Right lobe of liver (tissue), 4 donors: ENCODE data around the gene ABI3.

Experiments used
- POLR2A ChIP-seq: fragments of 450-650 bp; IDR thresholded peaks from one replicate; pipeline ENCODE4 v1.6.1; 2017; ENCODE audit warnings: antibody characterized with exemption, mild to moderate bottlenecking
- TF ChIP-seq, protein P1 (sequence below), 4 donors: fragments of 200-600 bp in 3 of 4; fragments of 450-650 bp in 1 of 4; IDR thresholded peaks; one replicate each; pipeline versions ENCODE4 v1.5.1 to v1.8.0; 2016 to 2022; ENCODE audit warnings: antibody characterized with exemption in 4 of 4, mild to moderate bottlenecking in 2 of 4
- donor health status: DM: no; HTN: no; CAD: no.
- donor health status: DM: no; HTN: no; CAD: no.
- donor health status: DM: no; HTN: yes; CAD: no.

DNA sequence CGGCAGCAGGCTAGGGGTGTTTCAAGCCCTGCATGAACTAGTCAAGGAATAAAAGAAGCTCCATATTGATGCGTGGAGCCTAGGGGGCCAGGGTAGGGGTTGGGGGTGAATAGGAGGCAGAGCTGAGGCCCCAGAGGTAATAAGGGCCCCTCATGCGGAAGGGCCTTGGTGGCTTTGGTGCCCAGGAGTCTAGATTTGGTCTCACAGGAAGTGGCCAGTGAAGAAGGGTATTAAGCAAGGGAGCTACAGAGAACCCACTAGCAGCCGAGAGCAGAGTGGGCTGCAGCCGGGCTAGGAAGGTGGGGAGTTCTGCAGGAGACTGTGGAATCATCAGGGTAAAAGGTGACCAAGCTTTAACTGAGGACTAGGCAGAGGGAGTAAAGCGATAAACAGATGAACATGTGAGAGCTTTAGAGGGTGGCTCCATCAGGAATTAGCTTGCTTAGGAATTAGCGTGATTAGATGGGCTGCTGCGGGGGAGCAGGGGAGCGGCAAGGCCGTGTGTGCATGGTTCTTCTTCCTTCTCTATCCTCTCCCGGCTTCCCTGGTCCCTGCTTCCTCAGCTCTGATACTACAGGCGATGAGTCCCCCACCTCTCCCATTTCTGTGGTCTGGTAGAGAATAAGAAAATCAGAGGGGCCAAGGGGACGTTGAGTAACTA lies 10.0 kb upstream of the ABI3 start:
- TF ChIP-seq, protein P1, sequence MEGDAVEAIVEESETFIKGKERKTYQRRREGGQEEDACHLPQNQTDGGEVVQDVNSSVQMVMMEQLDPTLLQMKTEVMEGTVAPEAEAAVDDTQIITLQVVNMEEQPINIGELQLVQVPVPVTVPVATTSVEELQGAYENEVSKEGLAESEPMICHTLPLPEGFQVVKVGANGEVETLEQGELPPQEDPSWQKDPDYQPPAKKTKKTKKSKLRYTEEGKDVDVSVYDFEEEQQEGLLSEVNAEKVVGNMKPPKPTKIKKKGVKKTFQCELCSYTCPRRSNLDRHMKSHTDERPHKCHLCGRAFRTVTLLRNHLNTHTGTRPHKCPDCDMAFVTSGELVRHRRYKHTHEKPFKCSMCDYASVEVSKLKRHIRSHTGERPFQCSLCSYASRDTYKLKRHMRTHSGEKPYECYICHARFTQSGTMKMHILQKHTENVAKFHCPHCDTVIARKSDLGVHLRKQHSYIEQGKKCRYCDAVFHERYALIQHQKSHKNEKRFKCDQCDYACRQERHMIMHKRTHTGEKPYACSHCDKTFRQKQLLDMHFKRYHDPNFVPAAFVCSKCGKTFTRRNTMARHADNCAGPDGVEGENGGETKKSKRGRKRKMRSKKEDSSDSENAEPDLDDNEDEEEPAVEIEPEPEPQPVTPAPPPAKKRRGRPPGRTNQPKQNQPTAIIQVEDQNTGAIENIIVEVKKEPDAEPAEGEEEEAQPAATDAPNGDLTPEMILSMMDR (IDR thresholded peaks at IDR 0.05): no peak
- TF ChIP-seq POLR2A: no peak
